PFSK-1 (cell line): ENCODE results near the gene MAPKAPK3.

Experiments
- FOXP2 ChIP-seq: optimal IDR thresholded peaks from 2 replicates; pipeline ENCODE3; 2011; ENCODE audit warnings: borderline replicate concordance, control low read depth, inconsistent platforms; ENCODE audit not compliant: insufficient read depth; ENCODE audit errors: extremely low read length, extremely low read depth
- POLR2AphosphoS5 ChIP-seq: IDR thresholded peaks from 2 replicates; pipeline ENCODE4 v1.6.1; 2012; ENCODE audit warnings: low read depth, mild to moderate bottlenecking, control low read depth, low read length, moderate library complexity
- REST ChIP-seq, 2 experiments: IDR thresholded peaks; 2 replicates each; pipeline versions ENCODE4 v1.6.1 to v1.8.0; 2011 to 2012; ENCODE audit warnings: low read depth in 2 of 2, low read length in 2 of 2, control low read depth in 1 of 2, inconsistent platforms in 1 of 2, mild to moderate bottlenecking in 1 of 2, moderate library complexity in 1 of 2; ENCODE audit not compliant: insufficient read depth in 1 of 2
- SIN3A ChIP-seq: IDR thresholded peaks from 2 replicates; pipeline ENCODE4 v1.6.1; 2012; ENCODE audit warnings: mild to moderate bottlenecking, low read length, moderate library complexity, borderline replicate concordance; ENCODE audit not compliant: insufficient read depth
- TAF1 ChIP-seq: IDR thresholded peaks from 2 replicates; pipeline ENCODE4 v1.6.1; 2012; ENCODE audit warnings: low read length, control low read depth, borderline replicate concordance; ENCODE audit not compliant: insufficient read depth

MAPKAPK3 gene

GRCh38 chr3:50571486-50571885, 45.5 kb upstream of the MAPKAPK3 start:
- TF ChIP-seq TAF1 (no peak), SIN3A (no peak), REST (IDR thresholded peaks at IDR 0.05; ENCODE audit: insufficient read depth in 1 of 2, low read depth in 2 of 2, low read length in 2 of 2) (no peak), POLR2AphosphoS5 (no peak), FOXP2 (no peak)

DNA sequence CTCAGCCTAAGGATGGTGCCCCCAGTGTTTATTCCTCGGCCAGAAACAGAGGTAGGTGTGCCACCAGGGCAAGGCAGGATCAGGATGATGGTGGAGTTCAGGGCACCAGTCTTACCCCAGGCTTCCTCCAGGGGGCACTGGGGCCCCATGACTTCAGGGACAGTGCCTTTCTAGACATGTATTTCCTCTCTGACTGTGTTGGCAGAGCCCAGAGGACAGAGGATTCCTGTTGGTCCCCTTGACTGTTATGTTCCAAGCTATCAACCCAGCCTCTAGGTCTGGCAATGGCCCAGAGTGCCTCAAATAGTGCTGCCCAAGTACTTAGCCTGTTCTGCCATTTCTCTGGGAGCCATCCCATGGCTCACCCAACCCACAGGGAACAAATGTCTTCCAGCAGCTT, 44.8 kb upstream of the MAPKAPK3 start:
- TF ChIP-seq TAF1: no peak
- no peak for TF ChIP-seq SIN3A
- no peak for TF ChIP-seq FOXP2
- no peak for TF ChIP-seq POLR2AphosphoS5
- TF ChIP-seq REST (IDR thresholded peaks at IDR 0.05; ENCODE audit: insufficient read depth in 1 of 2, low read depth in 2 of 2, low read length in 2 of 2): no peak

GRCh38 chr3:50572801-50573371, 44.1 kb upstream of the MAPKAPK3 start:
- TF ChIP-seq TAF1: no peak
- no peak for TF ChIP-seq POLR2AphosphoS5
- TF ChIP-seq FOXP2: no peak
- TF ChIP-seq SIN3A: no peak
- TF ChIP-seq REST (IDR thresholded peaks at IDR 0.05; ENCODE audit: insufficient read depth in 1 of 2, low read depth in 2 of 2, low read length in 2 of 2): no peak

DNA sequence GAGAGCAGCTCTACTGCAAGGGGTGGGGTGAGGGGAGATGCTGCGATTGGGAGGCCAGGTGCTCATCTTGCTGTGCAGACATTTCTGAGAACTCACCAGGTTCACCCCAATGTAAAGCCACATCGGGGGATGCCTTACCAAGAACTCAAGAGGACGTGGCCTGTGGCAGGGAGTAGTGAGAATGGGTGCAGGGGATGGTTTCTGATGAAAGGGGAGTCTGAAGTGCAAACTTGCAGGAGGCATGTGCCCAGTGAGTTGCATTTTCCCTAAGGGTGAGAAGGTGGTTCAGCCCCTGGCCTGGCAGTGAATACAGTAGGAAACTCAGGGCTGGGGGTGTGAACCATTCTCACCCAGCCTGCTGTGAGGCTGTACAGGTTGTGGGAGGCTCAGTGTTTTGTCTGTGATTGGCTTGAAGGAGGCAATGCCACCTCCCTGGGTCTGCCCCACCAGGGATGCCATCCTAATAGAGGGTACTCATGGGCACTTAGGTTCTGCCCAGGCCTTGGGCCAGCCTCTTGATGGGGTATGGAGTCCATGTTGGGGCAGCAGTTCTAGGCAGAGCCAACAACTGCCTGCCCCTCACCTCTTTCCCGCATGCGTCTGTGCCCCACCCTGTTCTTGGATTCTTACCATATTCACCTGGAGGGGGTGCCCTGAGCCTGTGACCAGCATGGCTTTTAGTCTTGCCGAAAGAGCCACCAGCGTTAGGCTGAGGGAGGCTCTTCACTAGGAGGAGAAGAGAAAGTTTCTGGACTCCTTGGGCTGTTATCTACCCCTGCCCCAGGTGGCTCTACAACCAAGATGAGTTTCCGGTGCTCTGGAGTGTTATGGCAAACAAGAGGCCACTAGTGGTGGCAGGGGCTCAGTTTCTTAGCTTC, 43.1 kb upstream of the MAPKAPK3 start:
- no peak for TF ChIP-seq REST (IDR thresholded peaks at IDR 0.05; ENCODE audit: insufficient read depth in 1 of 2, low read depth in 2 of 2, low read length in 2 of 2)
- no peak for TF ChIP-seq TAF1
- TF ChIP-seq POLR2AphosphoS5: no peak
- no peak for TF ChIP-seq SIN3A
- no peak for TF ChIP-seq FOXP2
